ENCODE results near the gene ZFYVE9.
"Not testable (repeated sequence)": the region's sequence is repeated elsewhere in the genome, so short reads cannot be mapped to it uniquely, and the experiment has no call there.

The ZFYVE9 gene

DNA sequence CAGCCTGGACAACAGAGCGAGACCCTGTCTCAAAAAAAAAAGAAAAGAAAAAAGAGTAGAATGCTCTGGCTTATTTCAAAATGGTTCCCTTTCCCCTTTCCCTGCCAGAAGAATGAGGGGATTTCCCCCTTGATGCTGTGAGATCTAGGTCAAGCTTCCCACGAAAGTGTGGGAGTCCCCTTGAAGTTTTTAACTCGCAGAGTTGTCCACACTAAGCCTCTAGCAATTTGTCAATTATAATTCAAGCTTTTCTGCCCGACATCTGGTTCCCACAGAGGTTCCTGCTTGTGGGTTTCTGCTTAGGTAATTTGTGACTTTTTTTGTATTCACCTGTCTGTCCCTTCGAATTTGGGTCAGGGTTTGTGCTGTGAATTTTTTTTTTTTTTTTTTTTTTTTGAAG lies 62.8 kb downstream of the ZFYVE9 start:
- H3K27me3 ChIP-seq (ENCODE audit: control insufficient read depth, insufficient read depth, low read length) = no peaks in the 10 kb centered on the region
- H3K36me3 ChIP-seq (ENCODE audit: control insufficient read depth, insufficient read depth, low read length) = no peaks in the 10 kb centered on the region
- no peak overlapping the region for H3K4me3 ChIP-seq (ENCODE audit: low read depth, low read length)
- H3K9ac ChIP-seq (ENCODE audit: low read depth, low read length) = no peak overlapping the region
- H3K4me1 ChIP-seq (ENCODE audit: control insufficient read depth, insufficient read depth, low read length) = no peaks in the 10 kb centered on the region
- H3K9me3 ChIP-seq (ENCODE audit: control insufficient read depth, insufficient read depth, low read length) = no peaks in the 10 kb centered on the region

- H3K4me3 ChIP-seq (ENCODE audit: low read depth, low read length); H3K27me3 ChIP-seq (ENCODE audit: control insufficient read depth, insufficient read depth, low read length); H3K4me1 ChIP-seq (ENCODE audit: control insufficient read depth, insufficient read depth, low read length); H3K36me3 ChIP-seq (ENCODE audit: control insufficient read depth, insufficient read depth, low read length); H3K9me3 ChIP-seq (ENCODE audit: control insufficient read depth, insufficient read depth, low read length); H3K9ac ChIP-seq (ENCODE audit: low read depth, low read length): not testable (repeated sequence)
Measured at GRCh38 chr1:52206686-52207085, 64.8 kb downstream of the ZFYVE9 start.

- H3K4me3 ChIP-seq (ENCODE audit: low read depth, low read length) = no peak overlapping the region
- H3K9me3 ChIP-seq (ENCODE audit: control insufficient read depth, insufficient read depth, low read length) = no peaks in the 10 kb centered on the region
- no peaks in the 10 kb centered on the region for H3K36me3 ChIP-seq (ENCODE audit: control insufficient read depth, insufficient read depth, low read length)
Measured at GRCh38 chr1:52209429-52209828, 67.5 kb downstream of the ZFYVE9 start.

GRCh38 chr1:52210044-52210443 lies 68.2 kb downstream of the ZFYVE9 start:
- no peaks in the 10 kb centered on the region for H3K27me3 ChIP-seq (ENCODE audit: control insufficient read depth, insufficient read depth, low read length)
- no peaks in the 10 kb centered on the region for H3K36me3 ChIP-seq (ENCODE audit: control insufficient read depth, insufficient read depth, low read length)
- H3K9ac ChIP-seq (ENCODE audit: low read depth, low read length) = no peak overlapping the region
- no peaks in the 10 kb centered on the region for H3K4me1 ChIP-seq (ENCODE audit: control insufficient read depth, insufficient read depth, low read length)
- no peaks in the 10 kb centered on the region for H3K9me3 ChIP-seq (ENCODE audit: control insufficient read depth, insufficient read depth, low read length)
- no peak overlapping the region for H3K4me3 ChIP-seq (ENCODE audit: low read depth, low read length)

More at GRCh38 chr1:52209429-52209828, 67.5 kb downstream of the ZFYVE9 start:
- H3K9ac ChIP-seq (ENCODE audit: low read depth, low read length) = no peak overlapping the region
- H3K4me1 ChIP-seq (ENCODE audit: control insufficient read depth, insufficient read depth, low read length) = no peaks in the 10 kb centered on the region
- H3K27me3 ChIP-seq (ENCODE audit: control insufficient read depth, insufficient read depth, low read length) = no peaks in the 10 kb centered on the region

DNA sequence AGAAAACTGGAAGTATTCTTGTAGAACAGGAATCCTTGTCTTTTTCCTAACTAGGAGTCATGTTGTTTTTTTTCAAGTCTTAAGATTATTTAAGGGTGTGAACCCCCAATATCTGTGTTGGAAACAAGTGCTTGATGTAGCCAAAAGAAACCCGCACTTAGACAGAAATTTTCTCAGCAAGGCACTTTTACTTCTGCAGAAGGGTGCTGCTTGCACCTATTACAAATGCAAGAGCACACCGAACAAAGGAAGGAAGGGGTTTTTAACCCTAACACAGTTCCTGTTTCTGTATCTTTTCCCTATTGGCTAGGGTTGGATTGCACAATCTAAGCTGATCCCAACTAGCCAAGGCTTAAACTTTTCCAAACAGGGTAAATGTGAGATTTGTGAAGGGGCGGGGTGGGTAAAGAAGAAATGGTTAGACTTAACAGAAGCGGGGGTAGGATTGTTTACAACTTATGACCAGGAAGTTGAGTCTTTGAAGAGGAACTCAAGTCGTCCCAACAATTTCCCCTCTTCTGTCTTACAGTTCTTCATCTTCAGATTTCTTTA lies 75.1 kb downstream of the ZFYVE9 start:
- Histone ChIP-seq H3K4me1 (ENCODE audit: control insufficient read depth, insufficient read depth, low read length) (no peaks in the 10 kb centered on the region), H3K36me3 (ENCODE audit: control insufficient read depth, insufficient read depth, low read length) (peaks cover 3% of the 10 kb centered on the region), H3K9me3 (ENCODE audit: control insufficient read depth, insufficient read depth, low read length) (peaks cover 11% of the 10 kb centered on the region), H3K27me3 (ENCODE audit: control insufficient read depth, insufficient read depth, low read length) (no peaks in the 10 kb centered on the region), H3K9ac (ENCODE audit: low read depth, low read length) (no peak overlapping the region), H3K4me3 (ENCODE audit: low read depth, low read length) (no peak overlapping the region)

DNA sequence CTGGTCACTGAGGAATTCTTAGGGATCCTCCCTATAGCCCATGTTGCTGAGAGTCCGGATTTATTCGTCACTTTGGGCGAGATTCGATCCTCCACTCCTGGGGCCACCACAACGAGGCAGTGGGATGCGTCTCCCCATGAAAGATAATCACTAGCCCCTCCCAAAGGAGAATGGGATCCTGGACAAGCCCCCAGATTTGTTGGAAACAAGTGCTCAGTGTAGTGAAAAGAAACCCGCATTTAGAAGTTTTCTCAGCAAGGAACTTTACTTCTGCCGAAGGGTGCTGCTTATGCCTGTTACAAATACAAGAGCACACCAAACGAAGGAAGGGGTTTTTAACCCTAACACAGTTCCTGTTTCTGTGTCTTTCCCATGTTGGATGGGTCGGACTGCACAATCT lies 83.3 kb downstream of the ZFYVE9 start:
- Histone ChIP-seq H3K4me1 (ENCODE audit: control insufficient read depth, insufficient read depth, low read length) (no peaks in the 10 kb centered on the region), H3K27me3 (ENCODE audit: control insufficient read depth, insufficient read depth, low read length) (no peaks in the 10 kb centered on the region)

DNA sequence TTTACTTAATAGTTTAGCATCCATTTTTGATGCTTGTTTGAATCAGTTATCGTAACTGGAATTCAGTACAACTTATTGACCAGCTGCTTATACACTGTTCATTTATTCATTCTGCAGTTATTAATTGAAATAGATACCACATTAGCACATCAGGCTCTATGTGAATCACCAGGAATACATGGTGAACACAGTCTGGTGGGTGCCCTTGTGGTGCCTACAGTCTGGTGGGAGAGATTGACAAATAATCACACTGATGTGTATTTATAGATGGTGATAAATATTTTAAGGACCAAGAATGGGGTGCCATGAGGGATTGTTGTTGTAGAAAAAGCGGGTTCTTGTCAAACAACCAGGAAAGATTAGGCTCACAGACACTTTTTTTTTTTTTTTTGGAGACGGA lies 87.6 kb downstream of the ZFYVE9 start:
- no peaks in the 10 kb centered on the region for H3K4me1 ChIP-seq (ENCODE audit: control insufficient read depth, insufficient read depth, low read length)
- H3K4me3 ChIP-seq (ENCODE audit: low read depth, low read length) = no peak overlapping the region
- no peaks in the 10 kb centered on the region for H3K36me3 ChIP-seq (ENCODE audit: control insufficient read depth, insufficient read depth, low read length)
- H3K9ac ChIP-seq (ENCODE audit: low read depth, low read length) = no peak overlapping the region
- H3K27me3 ChIP-seq (ENCODE audit: control insufficient read depth, insufficient read depth, low read length) = no peaks in the 10 kb centered on the region
- H3K9me3 ChIP-seq (ENCODE audit: control insufficient read depth, insufficient read depth, low read length) = peaks cover 7% of the 10 kb centered on the region

More for the DNA sequence above, 83.3 kb downstream of the ZFYVE9 start:
- no peak overlapping the region for H3K4me3 ChIP-seq (ENCODE audit: low read depth, low read length)
- H3K36me3 ChIP-seq (ENCODE audit: control insufficient read depth, insufficient read depth, low read length) = no peaks in the 10 kb centered on the region
- H3K9me3 ChIP-seq (ENCODE audit: control insufficient read depth, insufficient read depth, low read length) = peaks cover 9% of the 10 kb centered on the region
- no peak overlapping the region for H3K9ac ChIP-seq (ENCODE audit: low read depth, low read length)

- Histone ChIP-seq H3K27me3 (ENCODE audit: control insufficient read depth, insufficient read depth, low read length) (no peaks in the 10 kb centered on the region), H3K4me1 (ENCODE audit: control insufficient read depth, insufficient read depth, low read length) (no peaks in the 10 kb centered on the region), H3K9me3 (ENCODE audit: control insufficient read depth, insufficient read depth, low read length) (no peaks in the 10 kb centered on the region), H3K9ac (ENCODE audit: low read depth, low read length) (no peak overlapping the region), H3K4me3 (ENCODE audit: low read depth, low read length) (no peak overlapping the region), H3K36me3 (ENCODE audit: control insufficient read depth, insufficient read depth, low read length) (no peaks in the 10 kb centered on the region)
Measured at GRCh38 chr1:52233463-52233862, 91.6 kb downstream of the ZFYVE9 start.

GRCh38 chr1:52234014-52234413 lies 92.1 kb downstream of the ZFYVE9 start:
- no peaks in the 10 kb centered on the region for H3K9me3 ChIP-seq (ENCODE audit: control insufficient read depth, insufficient read depth, low read length)
- H3K4me1 ChIP-seq (ENCODE audit: control insufficient read depth, insufficient read depth, low read length) = no peaks in the 10 kb centered on the region
- no peaks in the 10 kb centered on the region for H3K36me3 ChIP-seq (ENCODE audit: control insufficient read depth, insufficient read depth, low read length)
- H3K27me3 ChIP-seq (ENCODE audit: control insufficient read depth, insufficient read depth, low read length) = no peaks in the 10 kb centered on the region
- H3K9ac ChIP-seq (ENCODE audit: low read depth, low read length) = no peak overlapping the region
- no peak overlapping the region for H3K4me3 ChIP-seq (ENCODE audit: low read depth, low read length)

DNA sequence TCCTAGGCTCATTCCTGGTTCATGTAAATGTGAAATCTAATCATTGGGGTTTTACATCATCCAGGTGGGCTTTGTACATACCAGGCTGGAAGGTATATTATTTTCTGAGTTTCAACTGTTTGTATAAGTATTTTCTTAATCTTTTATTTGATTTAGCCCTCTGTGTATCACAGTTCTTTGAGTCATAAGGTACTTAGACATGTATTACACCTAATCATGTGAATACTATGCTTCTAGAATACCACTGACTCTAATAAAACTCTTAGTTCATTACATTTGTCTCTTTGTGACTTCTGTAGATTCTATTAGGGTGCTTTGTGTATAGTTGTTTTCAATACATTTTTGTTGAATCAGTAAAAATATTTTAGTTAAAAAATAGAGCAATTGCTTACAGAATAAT lies 92.8 kb downstream of the ZFYVE9 start:
- Histone ChIP-seq H3K9me3 (ENCODE audit: control insufficient read depth, insufficient read depth, low read length) (no peaks in the 10 kb centered on the region), H3K4me3 (ENCODE audit: low read depth, low read length) (no peak overlapping the region), H3K36me3 (ENCODE audit: control insufficient read depth, insufficient read depth, low read length) (no peaks in the 10 kb centered on the region), H3K27me3 (ENCODE audit: control insufficient read depth, insufficient read depth, low read length) (no peaks in the 10 kb centered on the region), H3K9ac (ENCODE audit: low read depth, low read length) (no peak overlapping the region), H3K4me1 (ENCODE audit: control insufficient read depth, insufficient read depth, low read length) (no peaks in the 10 kb centered on the region)

- Histone ChIP-seq H3K4me3 (ENCODE audit: low read depth, low read length) (no peak overlapping the region), H3K9me3 (ENCODE audit: control insufficient read depth, insufficient read depth, low read length) (no peaks in the 10 kb centered on the region), H3K27me3 (ENCODE audit: control insufficient read depth, insufficient read depth, low read length) (no peaks in the 10 kb centered on the region), H3K4me1 (ENCODE audit: control insufficient read depth, insufficient read depth, low read length) (no peaks in the 10 kb centered on the region), H3K9ac (ENCODE audit: low read depth, low read length) (no peak overlapping the region), H3K36me3 (ENCODE audit: control insufficient read depth, insufficient read depth, low read length) (no peaks in the 10 kb centered on the region)
Measured at GRCh38 chr1:52235646-52236045, 93.8 kb downstream of the ZFYVE9 start.

GRCh38 chr1:52237430-52237829 lies 95.5 kb downstream of the ZFYVE9 start:
- no peaks in the 10 kb centered on the region for H3K36me3 ChIP-seq (ENCODE audit: control insufficient read depth, insufficient read depth, low read length)
- no peak overlapping the region for H3K9ac ChIP-seq (ENCODE audit: low read depth, low read length)
- H3K4me3 ChIP-seq (ENCODE audit: low read depth, low read length) = no peak overlapping the region
- H3K27me3 ChIP-seq (ENCODE audit: control insufficient read depth, insufficient read depth, low read length) = no peaks in the 10 kb centered on the region
- no peaks in the 10 kb centered on the region for H3K9me3 ChIP-seq (ENCODE audit: control insufficient read depth, insufficient read depth, low read length)
- H3K4me1 ChIP-seq (ENCODE audit: control insufficient read depth, insufficient read depth, low read length) = no peaks in the 10 kb centered on the region
